GM19397 (cell line): ENCODE measurements around the gene ZNF611.
"Not testable (repeated sequence)": the region's sequence is repeated elsewhere in the genome, so short reads cannot be mapped to it uniquely, and the experiment has no call there.

Experiments used
- ATAC-seq: cut with Tn5 transposase; IDR thresholded peaks from one replicate; pipeline ENCODE4 v1.9.1; 2021; ENCODE audit warnings: mild to moderate bottlenecking, moderate library complexity; ENCODE audit not compliant: unreplicated experiment

Gene ZNF611

DNA sequence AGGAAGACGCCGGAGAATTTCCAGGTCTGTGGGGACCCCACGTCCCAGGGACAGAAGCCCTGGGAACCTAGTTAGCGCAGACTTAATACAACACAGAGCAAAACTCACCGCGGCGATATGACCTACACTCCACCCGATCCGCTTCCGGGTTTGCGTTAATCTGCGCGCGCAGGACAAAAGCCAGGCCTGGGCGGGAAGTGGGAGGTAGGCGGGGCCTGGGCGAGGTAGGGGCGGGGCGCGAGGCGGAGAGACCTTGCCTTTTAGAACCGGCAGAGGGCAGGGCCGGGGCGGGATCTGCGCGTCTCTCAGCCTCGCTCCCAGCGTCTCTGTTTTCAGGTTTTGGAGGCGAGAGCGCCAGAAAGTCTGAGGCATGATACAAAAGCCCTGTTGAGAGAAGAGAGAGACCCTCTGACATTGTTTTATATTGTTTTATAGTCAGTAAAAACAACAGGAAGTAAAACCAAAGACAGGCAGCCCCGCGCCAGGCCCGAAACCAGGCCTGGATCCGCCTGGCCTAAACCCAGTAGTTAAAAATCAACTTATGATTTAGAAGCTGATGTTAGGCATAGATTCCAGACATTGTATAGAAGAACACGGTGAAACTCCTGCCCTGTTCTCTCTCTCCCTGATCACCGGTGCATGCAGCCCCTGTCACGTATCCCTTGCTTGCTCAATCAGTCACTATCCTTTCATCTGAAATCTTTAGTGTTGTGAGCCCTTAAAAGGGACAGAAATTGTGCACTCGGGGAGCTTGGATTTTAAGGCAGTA lies at the start of gene ZNF611:
TSS of gene ZNF611 (minus strand) at position 152 of the 769 bp plus-strand sequence. CDS start 19,150 bp downstream, outside the sequence.
- ATAC-seq: peak; percentile 90

DNA sequence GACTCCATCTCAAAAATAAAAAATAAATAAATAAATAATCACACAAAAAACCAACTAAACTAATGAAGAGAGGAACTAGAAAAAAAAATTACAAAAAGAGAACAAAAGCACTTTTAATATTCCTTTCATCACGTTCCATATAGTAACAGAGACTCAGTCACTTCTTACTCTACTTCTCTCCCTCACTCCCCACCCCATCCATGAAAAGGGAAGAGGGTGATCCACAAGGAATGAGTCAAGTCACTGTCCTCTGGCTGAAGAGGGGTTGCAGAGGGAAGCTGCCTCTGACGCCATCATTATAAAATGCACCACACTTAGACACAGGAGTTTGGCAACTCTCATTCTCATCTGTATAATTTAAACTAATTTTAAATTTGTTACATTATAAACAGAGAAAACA lies 48.0 kb upstream of the ZNF611 start:
- not testable (repeated sequence) for ATAC-seq

DNA sequence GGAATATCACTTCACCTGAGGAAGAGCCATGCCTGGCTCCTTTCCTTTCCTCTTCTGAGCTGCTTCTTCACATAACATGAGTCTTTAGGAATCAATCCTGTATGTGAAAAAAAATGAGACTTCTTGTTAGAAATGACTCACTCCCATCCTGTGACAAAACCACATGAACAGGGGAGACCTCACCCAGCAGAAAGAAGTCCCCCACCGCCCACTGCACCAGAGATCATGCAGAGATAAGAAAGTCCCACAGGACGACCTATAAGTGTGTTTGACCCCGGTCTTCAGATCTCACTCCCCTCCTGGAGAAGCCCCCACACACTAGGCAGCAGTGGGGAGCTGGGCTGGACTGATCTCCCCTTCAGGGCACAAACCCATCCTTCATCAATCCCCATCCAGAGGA lies 44.0 kb upstream of the ZNF611 start:
- ATAC-seq: no peak

DNA sequence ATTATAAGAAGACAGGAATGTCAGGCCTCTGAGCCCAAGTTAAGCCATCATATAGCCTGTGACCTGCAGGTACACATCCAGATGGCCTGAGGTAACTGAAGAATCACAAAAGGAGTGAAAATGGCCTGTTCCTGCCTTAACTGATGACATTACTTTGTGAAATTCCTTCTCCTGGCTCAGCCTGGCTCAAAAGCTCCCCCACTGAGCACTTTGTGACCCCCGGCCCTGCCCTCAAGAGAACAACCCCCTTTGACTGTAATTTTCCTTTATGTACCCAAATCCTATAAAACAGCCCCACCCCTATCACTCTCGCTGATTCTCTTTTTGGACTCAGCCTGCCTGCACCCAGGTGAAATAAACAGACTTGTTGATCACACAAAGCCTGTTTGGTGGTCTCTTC lies 21.6 kb upstream of the ZNF611 start:
- not testable (repeated sequence) for ATAC-seq

DNA sequence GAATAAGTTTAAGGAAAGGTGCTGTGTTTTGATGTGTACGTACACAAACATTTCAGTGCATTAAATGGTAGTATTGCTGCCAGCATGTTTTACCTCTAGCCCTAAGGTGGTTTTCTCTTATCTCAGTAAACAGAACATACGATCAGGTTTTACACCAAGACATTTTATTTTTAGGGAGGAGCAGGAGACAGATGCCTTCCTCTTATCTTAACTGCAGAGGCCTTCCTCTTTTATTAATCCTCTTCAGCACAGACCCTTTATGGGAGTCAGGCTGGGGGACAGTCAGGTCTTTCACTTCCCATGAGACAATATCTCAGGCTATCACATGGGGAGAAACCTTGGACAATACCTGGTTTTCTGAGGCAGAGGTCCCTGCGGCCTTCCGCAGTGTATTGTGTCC lies 14.9 kb upstream of the ZNF611 start:
- ATAC-seq: no peak

DNA sequence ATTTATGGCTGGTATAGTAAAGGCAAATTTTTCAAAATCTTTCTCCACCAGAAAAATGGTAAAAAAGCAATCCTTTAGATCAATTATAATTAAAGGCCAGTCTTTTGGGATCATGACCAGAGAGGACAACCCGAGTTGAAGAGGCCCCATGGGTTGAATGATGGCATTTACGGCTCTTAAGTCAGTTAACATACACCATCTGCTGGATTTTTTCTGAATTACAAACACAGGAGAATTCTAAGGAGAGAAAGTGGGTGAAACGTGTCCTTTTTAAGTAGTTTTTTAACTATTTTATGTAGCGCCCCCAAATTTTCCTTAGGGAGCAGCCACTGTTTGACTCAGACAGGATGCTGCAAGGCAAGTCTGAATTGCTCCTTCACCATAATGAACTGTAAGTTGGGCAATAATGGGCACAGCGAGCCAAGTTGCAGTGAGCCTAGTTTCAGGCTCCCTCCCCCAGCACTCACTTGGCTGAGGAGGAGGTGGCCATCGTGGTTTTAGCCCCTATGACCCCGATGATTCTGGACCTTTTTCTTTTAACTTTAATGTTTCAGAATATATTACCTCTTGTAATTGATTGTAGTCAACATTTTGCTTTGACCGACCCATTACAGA lies 13.6 kb upstream of the ZNF611 start:
- ATAC-seq: no peak

DNA sequence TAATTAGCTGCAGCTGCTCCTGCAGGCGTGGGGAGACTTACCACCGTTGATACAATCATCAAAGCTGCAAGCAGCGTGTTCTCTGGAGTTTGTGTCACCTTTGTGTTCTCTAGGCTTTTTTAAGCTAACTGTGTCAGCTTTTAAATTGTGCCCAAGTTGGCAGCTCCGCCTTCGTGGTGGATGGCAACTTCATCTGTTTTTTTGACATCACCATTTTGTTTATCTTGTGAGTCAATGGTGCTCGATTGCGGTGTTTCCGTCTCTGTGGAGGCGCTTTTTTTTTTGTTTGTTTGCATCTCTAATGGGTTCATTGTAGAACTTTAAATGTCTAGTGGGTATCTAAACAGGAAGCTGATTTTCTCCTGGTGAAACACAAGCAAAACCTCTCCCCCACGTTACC lies 11.1 kb upstream of the ZNF611 start:
- not testable (repeated sequence) for ATAC-seq

DNA sequence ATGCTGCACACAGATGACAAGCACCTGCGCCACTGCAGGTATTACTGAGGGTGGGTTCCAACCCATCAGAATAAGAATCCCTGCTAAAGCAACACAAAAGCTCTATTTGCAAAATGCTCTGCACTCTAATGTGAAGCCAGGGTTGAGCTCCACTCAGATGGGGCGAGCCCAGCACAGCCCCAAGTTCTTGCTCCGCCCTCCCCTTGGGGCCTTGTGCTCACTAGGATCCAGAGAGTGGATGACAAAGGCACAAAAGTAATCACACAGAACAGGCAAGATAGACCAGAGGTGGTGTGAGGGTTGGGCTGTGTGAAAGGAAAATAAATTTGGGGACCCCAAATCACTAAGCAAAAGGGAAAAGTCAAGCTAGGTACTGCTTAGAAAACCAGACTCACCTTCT lies 8.2 kb upstream of the ZNF611 start:
- no peak for ATAC-seq

DNA sequence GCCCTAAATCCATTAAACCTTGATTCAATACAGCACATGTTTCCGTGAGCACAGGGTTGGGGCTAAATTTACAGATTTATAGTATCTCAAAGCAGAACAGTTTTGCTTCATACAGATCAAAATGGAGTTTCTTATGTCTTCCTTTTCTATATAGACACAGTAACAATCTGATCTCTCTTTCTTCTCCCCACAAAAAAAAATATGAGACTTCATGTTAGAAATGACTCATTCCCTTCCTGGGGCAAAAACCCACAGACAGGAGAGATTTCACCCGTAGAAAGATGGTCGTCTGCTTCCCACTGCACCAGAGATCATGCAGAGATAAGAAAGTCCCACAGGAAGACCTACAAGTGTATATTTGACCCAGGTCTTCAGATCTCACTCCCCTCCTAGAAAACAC lies 7.7 kb upstream of the ZNF611 start:
- no peak for ATAC-seq

DNA sequence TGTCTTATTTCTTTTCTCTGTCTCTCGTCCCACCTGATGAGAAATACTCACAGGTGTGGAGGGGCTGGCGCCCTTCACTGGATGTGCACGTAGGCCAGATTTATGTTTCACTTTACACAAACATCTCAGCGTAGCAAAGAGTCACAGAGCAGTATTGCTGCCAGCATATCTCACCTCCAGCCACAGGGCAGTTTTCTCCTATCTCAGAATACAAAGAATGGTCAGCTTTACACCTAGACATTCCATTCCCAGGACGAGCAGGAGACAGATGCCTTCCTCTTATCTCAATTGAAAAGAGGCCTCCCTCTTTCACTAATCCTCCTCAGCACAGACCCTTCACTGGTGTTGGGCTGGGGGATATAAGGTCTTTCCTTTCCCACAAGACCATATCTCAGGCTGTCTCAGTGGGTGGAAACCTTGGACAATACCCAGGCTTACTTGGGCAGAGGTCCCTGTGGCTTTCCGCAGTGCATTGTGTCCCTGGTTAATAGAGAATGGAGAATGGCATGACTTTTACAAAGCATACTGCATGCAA lies 7.2 kb upstream of the ZNF611 start:
- no peak for ATAC-seq

DNA sequence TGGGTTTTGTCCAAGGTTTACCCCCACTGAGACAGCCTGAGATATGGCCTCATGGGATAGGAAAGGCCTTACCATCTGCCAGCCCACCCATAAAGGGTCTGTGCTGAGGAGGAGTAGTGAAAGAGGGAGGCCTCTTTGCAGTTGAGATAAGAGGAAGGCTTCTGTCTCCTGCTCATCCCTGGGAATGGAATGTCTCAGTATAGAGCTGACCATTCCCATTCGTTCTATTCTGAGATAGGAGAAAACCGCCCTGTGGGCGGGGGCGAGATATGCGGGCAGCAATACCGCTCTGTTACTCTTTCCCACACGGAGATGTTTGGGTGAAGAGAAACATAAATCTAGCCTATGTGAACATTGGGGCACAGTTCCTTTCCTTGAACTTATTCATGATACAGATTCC lies 6.5 kb upstream of the ZNF611 start:
- ATAC-seq: not testable (repeated sequence)

DNA sequence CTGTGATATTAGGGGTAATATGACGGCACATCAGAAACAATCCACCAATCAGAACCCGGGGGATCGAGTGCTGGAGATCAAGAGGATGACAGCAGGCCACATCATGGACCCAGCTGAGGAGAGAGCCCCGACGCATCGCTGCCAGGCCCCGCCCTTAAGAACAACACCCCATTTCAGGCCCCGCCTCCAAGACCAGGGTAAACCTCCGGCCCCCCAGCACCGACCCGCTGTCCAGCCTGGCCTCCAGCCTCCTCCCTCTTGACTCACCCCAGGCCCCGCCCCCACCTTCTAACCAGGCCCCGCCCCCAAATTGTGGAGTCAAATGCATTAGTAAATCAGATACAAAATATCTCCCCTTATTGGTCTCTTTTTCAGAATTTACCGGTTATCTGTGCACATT lies 4.7 kb upstream of the ZNF611 start:
- ATAC-seq: no peak

DNA sequence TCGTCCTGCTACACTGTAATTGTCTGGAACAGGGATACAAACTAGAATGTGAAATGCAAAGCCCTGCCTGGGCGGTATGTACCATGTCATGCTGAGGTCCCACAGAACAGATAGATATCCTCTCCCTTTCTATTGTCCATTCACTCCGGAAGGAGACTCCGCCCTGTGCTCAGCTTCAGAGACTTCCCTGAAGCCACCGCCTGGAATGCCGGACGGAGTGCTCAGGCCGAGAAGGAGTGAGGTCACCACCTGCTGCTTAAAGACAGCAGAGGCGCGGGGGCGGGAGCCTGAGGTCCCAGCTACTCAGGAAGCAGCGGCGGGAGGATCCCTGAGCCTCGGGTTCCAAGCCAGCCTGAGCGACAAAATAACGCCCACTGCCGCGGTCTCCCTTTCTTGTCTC lies 890 bp upstream of the ZNF611 start:
- no peak for ATAC-seq

DNA sequence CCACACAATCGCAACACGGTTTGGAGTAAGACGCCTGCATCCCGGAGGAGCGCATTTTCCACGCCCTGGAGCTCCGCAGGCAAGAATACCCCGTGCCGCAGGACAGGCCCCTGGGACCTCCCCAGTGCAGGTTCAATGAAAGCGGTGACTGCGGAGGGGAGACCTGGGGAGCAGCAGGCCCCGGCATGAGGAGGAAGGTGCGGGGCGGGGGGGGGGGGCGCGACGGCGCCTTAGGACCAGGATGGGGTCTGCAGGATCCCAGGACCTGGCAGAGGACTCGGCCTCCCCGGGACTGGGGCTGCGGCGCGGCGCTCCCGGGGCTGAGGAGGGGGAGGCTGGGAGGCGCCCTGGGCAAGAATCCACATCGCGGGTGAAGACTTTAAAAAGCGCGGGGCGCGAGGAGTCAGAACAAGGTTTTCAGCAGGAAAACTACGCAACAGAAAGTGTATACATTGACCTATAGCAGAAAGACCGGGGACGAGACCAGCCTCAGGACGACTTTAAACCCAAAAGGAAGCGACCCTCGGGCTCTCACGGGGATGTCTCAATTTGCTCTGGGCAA lies 432 bp downstream of the ZNF611 start:
- peak; percentile 31 for ATAC-seq

DNA sequence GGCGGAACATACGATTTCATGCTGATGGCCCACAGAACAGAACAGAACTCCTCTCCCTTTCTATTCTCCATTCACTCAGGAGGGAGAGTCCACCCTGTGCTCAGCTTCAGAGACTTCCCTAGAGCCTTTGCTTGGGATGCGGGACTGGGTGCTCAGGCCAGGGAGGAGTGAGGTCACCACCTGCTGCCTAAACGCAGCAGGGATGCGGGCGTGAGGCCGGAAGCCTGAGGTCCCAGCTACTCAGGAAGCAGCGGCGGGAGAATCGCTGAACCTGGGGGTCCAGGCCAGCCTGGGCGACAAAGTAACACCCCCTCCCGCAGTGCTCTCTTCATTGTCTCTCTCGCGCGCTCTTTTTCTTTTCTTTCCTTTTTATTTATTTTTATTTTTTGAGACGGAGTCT lies 8.8 kb downstream of the ZNF611 start:
- ATAC-seq: not testable (repeated sequence)

DNA sequence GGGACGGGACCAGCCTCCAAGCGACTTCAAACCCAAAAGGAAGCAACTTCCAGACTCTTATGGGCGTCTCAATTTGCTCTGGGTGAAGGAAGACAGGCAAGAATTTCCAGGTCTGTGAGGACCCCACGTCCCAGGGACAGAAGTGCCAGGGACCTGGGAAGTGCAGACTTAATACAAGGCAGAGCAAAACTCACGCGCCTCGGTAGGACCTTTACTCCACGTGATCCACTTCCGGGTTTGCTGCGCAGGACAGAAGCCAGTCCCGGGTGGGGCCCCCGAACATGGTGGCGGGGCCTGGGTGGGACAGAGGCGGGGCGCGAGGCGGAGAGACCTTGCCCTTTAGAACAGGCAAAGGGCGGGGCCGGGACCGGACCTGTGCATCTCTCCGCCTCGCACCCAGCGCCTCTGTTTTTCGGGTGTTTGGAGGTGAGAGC lies 9.3 kb downstream of the ZNF611 start:
- ATAC-seq: no peak

DNA sequence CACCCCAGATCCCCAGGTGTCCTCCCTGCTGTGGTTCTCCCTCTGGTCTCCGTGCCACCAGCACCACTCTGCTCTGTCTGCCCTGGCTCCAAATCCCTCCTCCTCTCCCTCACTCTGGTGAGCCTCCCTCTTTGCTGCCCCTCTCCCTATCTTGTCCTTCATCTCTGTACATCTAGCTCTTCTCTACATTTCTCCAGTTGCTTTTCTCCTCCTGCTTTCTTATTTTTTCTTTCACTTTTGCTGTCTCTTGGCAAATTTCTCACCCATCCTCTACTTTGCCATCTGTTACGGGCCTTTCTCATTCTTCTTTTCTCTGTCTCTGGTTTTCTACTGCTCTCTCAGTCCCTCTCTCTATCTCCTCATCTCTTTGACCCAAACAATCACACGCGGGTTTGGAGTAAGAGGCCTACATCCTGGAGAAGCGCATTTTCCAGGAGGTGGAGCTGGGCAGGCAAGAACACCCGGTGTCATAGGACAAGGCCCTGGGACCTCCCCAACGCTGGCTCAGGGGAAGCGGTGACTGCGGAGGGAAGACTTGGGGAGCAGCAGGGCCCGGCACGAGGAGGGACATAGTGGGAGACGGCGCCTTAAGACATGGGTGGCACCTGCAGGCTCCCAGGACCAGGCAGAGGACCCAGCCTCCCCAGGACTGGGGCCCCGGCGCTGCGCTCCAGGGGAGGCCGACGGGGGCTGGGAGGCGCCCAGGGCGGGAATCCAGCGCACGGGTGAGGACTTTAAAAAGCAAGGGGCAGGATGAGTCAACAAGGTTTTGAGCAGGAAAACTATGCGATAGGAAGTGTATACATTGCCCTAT lies 9.9 kb downstream of the ZNF611 start:
- ATAC-seq: no peak

DNA sequence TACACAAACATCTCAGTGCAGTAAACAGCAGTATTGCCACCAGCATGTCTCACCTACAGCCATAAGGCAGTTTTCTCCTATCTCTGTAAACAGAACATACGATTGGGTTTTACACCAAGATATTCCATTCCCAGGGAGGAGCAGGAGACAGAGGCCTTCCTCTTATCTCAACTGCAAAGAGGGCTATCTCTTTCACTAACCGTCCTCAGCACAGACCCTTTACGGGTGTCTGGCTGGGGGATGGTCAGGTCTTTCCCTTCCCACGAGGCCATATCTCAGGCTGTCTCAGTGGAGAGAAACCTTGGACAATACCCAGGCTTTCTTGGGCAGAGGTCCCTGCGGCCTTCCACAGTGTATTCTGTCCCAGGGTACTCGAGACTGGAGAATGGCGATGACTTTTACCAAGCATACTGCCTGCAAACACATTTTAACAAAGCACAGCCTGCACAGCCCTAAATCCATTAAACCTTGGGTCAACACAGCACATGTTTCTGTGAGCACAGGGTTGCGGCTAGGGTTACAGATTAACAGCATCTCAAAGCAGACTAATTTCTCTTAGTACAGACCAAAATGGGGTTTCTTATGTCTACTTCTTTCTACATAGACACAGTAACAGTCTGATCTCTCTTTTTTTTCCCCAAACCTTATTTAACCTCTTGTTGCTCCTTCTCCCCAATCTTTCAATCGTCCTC lies 10.8 kb downstream of the ZNF611 start:
- not testable (repeated sequence) for ATAC-seq

DNA sequence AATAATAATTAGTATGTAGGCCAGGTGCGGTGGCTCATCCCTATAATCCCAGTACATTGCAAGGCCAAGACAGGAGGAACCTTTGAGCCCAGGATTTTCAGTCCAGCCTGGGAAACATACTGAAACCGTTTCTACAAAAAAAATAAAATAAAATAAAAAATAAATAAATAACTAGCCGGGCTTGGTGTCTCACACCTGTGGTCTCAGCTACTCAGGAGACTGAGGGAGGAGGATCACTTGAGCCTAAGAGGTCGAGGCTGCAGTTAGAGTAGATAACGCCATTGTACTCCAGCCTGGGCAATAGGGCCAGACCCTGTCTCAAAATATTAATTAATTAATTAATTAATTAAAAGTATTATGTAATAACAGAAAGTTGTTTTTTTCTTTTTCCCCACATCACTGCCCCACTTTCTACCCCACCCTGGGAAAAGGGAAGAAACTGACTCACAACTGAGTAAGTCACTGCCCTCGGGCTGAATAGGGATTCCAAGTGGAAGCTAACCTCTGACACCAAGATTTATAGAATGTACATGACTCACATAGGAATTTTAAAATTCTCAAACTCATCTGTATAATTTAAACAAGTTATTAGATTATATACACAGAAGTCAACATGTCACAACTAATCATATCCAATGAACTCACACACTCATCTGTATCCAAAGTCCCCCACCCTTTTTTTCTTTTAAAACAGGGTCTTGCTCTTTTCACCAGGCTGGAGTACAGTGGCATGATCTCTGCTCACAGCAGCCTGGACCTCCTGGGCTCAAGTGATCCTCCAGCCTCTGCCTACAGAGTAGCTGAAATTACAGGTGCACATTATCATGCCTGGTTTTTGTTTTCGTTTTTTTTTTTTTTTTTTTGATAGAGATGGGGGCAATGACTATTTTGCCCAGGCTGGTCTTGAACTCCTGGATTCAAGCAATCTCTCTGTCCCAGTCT lies 12.5 kb downstream of the ZNF611 start:
- ATAC-seq: no peak
